DND-41 (cell line): ENCODE results near the gene ZNF892.

Source experiments
- ATAC-seq: fragments of 200-7000 bp; cut with Tn5 transposase; 3 replicates; pipeline ENCODE4 v1.9.1; 2021; ENCODE audit warnings: low read depth; ENCODE audit not compliant: insufficient read depth
- DNase-seq: peaks from one replicate; pipeline ENCODE4 v3.0.0-alpha.2; 2020
- H2AFZ ChIP-seq: 2 replicates; pipeline ENCODE4 v1.6.0; 2012; ENCODE audit warnings: low read depth, low read length
- H3K27ac ChIP-seq: 2 replicates; pipeline ENCODE4 v1.5.1; 2012; ENCODE audit warnings: low read length, inconsistent platforms
- H3K27me3 ChIP-seq: fragments of 200-600 bp; sonication (generic); 2 replicates; pipeline ENCODE4 v1.6.0; 2012; ENCODE audit warnings: low read length, mild to moderate bottlenecking, inconsistent platforms; ENCODE audit not compliant: insufficient read depth, poor library complexity
- H3K36me3 ChIP-seq: 2 replicates; pipeline ENCODE4 v1.5.1; 2012; ENCODE audit warnings: low read length, inconsistent platforms; ENCODE audit not compliant: insufficient read depth
- H3K4me1 ChIP-seq: 2 replicates; pipeline ENCODE4 v1.5.1; 2012; ENCODE audit warnings: mild to moderate bottlenecking, low read length; ENCODE audit not compliant: insufficient read depth
- H3K4me2 ChIP-seq: 2 replicates; pipeline ENCODE4 v1.6.0; 2012; ENCODE audit warnings: mild to moderate bottlenecking, moderate library complexity, low read length, inconsistent platforms; ENCODE audit not compliant: insufficient read depth
- H3K4me3 ChIP-seq, 2 experiments: fragments of 200-600 bp in 1 of 2; shearing (Covaris generic) in 1 of 2; 2 replicates each; pipeline ENCODE4 v1.5.1; 2012 to 2016; ENCODE audit warnings: inconsistent platforms in 2 of 2, low read length in 2 of 2, mild to moderate bottlenecking in 2 of 2, low read depth in 1 of 2, moderate library complexity in 1 of 2
- H3K79me2 ChIP-seq: 2 replicates; pipeline ENCODE4 v1.6.0; 2012; ENCODE audit warnings: low read length, inconsistent platforms; ENCODE audit not compliant: insufficient read depth
- H3K9ac ChIP-seq: 2 replicates; pipeline ENCODE4 v1.6.0; 2012; ENCODE audit warnings: low read depth, mild to moderate bottlenecking, inconsistent platforms, low read length, moderate library complexity
- H3K9me3 ChIP-seq: 2 replicates; pipeline ENCODE4 v1.5.1; 2012; ENCODE audit warnings: low read length, moderate library complexity, mild to moderate bottlenecking, inconsistent platforms; ENCODE audit not compliant: insufficient read depth, severe bottlenecking
- H4K20me1 ChIP-seq: 2 replicates; pipeline ENCODE4 v1.6.0; 2012; ENCODE audit warnings: low read length; ENCODE audit not compliant: insufficient read depth
- EZH2 ChIP-seq: IDR thresholded peaks from 3 replicates; pipeline ENCODE4 v1.6.1; 2012; ENCODE audit warnings: borderline replicate concordance, low read depth, mild to moderate bottlenecking, moderate library complexity, low read length, inconsistent platforms; ENCODE audit not compliant: severe bottlenecking
- TF ChIP-seq, protein P1 (sequence below): IDR thresholded peaks from 2 replicates; pipeline ENCODE4 v1.5.1; 2012; ENCODE audit warnings: borderline replicate concordance, low read length, moderate library complexity, mild to moderate bottlenecking; ENCODE audit not compliant: poor library complexity, severe bottlenecking; ENCODE audit errors: extremely low read depth

The ZNF892 gene

DNA sequence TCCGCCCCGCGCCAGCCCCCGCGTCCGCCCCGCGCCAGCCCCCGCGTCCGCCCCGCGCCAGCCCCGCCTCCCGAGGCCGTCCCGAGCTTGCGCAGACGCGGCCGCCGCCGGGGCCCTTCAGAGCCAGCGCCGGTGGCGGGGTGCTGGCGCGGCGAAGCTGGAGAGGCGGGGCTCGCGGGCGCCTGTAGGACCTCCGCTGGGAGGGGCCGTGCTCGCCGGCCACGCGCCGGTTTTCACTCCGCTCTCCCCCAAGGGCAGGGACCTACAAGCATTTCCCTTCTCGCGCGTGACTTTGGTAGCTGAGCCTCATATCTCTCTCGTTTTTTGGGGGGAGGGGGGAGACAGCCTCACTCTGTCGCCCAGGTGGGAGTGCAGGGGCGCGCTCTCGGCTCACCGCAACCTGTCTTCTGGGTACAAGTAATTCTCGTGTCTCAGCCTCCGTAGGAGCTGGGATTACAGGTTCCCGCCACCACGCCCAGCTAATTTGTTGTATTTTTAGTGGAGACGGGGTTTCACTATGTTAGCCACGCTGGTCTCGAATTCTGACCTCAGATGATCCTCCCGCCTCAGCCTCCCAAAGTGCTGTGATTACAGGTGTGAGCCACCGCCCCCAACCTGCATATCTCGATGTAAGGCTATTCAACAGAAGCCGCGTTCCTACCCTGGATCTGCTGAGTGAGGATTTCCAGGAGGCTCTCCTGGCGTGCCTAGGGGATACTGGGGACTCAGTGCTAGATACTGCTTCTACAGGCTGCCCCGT is 47.5 kb upstream of the ZNF892 start, which contains the start of gene ZNF514:
Gene ZNF514 (minus strand): TSS at position 159 of the 760 bp plus-strand sequence. CDS start 6,595 bp downstream, outside the sequence.
- DNase-seq (peak; percentile 75), ATAC-seq (peak; percentile 88)
- TF ChIP-seq, protein P1, sequence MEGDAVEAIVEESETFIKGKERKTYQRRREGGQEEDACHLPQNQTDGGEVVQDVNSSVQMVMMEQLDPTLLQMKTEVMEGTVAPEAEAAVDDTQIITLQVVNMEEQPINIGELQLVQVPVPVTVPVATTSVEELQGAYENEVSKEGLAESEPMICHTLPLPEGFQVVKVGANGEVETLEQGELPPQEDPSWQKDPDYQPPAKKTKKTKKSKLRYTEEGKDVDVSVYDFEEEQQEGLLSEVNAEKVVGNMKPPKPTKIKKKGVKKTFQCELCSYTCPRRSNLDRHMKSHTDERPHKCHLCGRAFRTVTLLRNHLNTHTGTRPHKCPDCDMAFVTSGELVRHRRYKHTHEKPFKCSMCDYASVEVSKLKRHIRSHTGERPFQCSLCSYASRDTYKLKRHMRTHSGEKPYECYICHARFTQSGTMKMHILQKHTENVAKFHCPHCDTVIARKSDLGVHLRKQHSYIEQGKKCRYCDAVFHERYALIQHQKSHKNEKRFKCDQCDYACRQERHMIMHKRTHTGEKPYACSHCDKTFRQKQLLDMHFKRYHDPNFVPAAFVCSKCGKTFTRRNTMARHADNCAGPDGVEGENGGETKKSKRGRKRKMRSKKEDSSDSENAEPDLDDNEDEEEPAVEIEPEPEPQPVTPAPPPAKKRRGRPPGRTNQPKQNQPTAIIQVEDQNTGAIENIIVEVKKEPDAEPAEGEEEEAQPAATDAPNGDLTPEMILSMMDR, result no peak
- no peak for TF ChIP-seq EZH2
- H3K4me3 ChIP-seq, result peak within 1 kb of the TSS; percentile 16 to 58; a peak in 3 of 4 replicates
- H3K9me3 ChIP-seq, result no peaks in the 10 kb centered on the region
- H3K4me1 ChIP-seq, result peaks cover 38% of the 10 kb centered on the region
- peaks cover 13% of the 10 kb centered on the region for H3K79me2 ChIP-seq
- H2AFZ ChIP-seq, result peak within 1 kb of the TSS; percentile 84
- H3K27ac ChIP-seq, result peak within 1 kb of the TSS; percentile 48
- no peaks in the 10 kb centered on the region for H4K20me1 ChIP-seq
- H3K27me3 ChIP-seq, result no peaks in the 10 kb centered on the region
- peak within 1 kb of the TSS; percentile 61 for H3K9ac ChIP-seq
- H3K4me2 ChIP-seq, result peak within 1 kb of the TSS; percentile 76
- H3K36me3 ChIP-seq, result peaks cover 12% of the 10 kb centered on the region; the same call in 1 of the 2 replicates

DNA sequence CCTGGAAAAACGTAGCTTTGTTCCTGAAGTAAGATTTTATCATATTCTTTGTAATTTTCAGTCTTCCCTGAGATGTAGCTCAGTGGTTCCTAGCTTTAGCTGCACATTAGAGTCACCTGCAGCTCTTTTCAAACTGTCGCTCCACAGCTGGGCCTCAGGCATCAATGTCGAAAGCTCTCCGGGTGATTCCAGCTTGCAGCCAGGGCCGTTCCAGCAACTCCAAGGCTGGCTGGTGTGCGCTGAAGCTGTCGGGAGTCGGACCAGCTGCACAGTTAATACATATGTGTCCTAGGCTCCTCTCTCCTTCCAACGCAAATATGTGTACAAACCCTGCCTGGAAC is 42.3 kb upstream of the ZNF892 start:
- DNase-seq (no peak), ATAC-seq (peak; percentile 12)
- Histone ChIP-seq H3K27me3 (no peaks in the 10 kb centered on the region), H3K4me3 (peak overlapping the region; percentile 67 to 85), H3K4me2 (peak overlapping the region; percentile 67), H2AFZ (peak overlapping the region; percentile 91), H4K20me1 (no peaks in the 10 kb centered on the region), H3K9me3 (no peaks in the 10 kb centered on the region), H3K79me2 (peaks cover 34% of the 10 kb centered on the region), H3K27ac (peak overlapping the region; percentile 98), H3K4me1 (peaks cover 30% of the 10 kb centered on the region), H3K9ac (peak overlapping the region; percentile 79), H3K36me3 (0 out of 2 replicates have a peak, but pooled peaks cover 3% of the 10 kb centered on the region)
- no peak for TF ChIP-seq EZH2
- TF ChIP-seq, protein P1, result no peak

DNA sequence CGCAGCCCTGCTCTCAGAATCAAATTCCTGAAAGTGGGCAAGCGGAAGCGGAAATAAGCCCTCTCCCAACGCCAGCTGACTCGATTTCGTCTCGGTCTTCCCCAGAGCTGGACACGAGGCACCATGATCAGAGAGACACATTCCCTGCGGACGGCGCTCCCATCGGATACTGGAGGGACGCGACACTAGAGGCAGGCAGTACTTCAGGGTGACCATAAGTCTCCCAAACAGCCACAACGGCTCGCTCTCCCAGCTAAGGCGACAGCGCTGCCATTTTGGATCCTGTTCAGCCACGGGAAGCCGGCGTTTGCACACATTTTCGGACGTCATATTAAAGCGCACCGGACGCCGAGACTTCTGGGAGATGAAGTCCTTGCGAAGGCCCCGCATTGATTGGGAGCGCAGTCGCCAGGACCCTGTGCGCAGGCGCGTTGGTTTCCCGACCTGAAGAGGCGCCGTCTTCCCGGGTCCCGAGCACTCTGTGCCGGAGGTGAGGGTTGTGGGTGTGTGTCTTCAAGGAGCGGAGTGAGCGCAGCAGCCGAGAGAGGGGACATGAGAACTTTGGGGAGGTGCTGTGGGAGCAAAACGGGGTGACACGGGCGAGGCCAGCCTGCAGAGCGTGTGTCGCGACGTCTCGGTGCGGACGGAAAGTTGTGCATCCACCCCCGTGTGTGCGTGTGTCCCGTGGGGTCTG is 41.8 kb upstream of the ZNF892 start, which contains the start of gene ZNF2:
Gene ZNF2 (plus strand): TSS at position 439 of the 694 bp plus-strand sequence. CDS start 10,418 bp downstream, outside the sequence.
- H3K79me2 ChIP-seq, result peaks cover 34% of the 10 kb centered on the region
- no peaks in the 10 kb centered on the region for H4K20me1 ChIP-seq
- DNase-seq (peak; percentile 97), ATAC-seq (peak; percentile 96)
- peak within 1 kb of the TSS; percentile 67 to 85 for H3K4me3 ChIP-seq
- H3K9me3 ChIP-seq, result no peaks in the 10 kb centered on the region
- no peak for TF ChIP-seq EZH2
- TF ChIP-seq, protein P1, result no peak
- H2AFZ ChIP-seq, result peak within 1 kb of the TSS; percentile 92
- H3K4me2 ChIP-seq, result peak within 1 kb of the TSS; percentile 67
- 0 out of 2 replicates have a peak, but pooled peaks cover 3% of the 10 kb centered on the region for H3K36me3 ChIP-seq
- H3K27ac ChIP-seq, result peak within 1 kb of the TSS; percentile 98
- no peaks in the 10 kb centered on the region for H3K27me3 ChIP-seq
- H3K9ac ChIP-seq, result peak within 1 kb of the TSS; percentile 79
- H3K4me1 ChIP-seq, result peaks cover 26% of the 10 kb centered on the region
